ENCODE measurements around the gene RIMS1. TPM values are rescaled to one million over a fixed set of nuclear protein-coding genes. Genes with fewer than 3 reads are reported as not detected.

The RIMS1 gene
- total RNA-seq, 2 experiments from 2014 or later, result not detected

DNA sequence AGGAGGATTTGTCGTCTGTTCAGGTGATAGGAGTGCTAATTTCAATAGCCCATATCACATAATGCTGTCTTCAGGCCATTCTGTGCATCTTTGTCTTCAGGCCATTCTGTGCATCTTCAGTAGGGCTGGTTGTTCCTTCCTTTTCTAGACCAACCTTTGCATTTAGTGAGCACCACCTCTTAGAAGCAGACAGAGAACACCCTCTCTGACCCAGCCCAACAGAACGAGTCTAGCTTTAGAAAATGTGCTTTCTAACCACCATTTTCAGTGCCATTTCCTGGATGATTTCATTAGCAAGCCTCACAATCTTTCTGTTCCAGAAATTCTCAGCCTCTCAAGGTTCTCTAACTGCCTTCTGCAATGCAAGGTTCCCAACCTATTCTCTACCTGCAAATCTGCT is 520.2 kb downstream of the RIMS1 start:
- CTCF ChIA-PET, result no interaction called here

GRCh38 chr6:72410769-72411168 is 524.4 kb downstream of the RIMS1 start:
- Mint-ChIP-seq H3K4me3 (no peak overlapping the region), H3K27me3 (peaks cover 5% of the 10 kb centered on the region), H3K36me3 (ENCODE audit: low read depth) (no peaks in the 10 kb centered on the region), H3K4me1 (no peaks in the 10 kb centered on the region), H3K9me3 (ENCODE audit: low read depth) (no peaks in the 10 kb centered on the region), H3K27ac (no peak overlapping the region)
- DNase-seq (no peak), ATAC-seq (no peak)
- ChIA-PET CTCF (interaction anchor here (0.6 to 5.4 kb wide), 10 partner anchors 9 to 917 kb away, joined by 3 to 41 read pairs (median 4); no protein-coding TSS in a partner anchor), POLR2A (no interaction called here)
- intact Hi-C loops (cut with DNase I, micrococcal nuclease), result loop anchor here (5.0 to 10.0 kb wide), 4 partner anchors 172 to 917 kb away; partner anchors contain the start of gene KCNQ5 (in 1 of the 2)

More for the DNA sequence above, 520.2 kb downstream of the RIMS1 start:
- POLR2A ChIA-PET, result no interaction called here
- Mint-ChIP-seq H3K4me1 (no peaks in the 10 kb centered on the region), H3K4me3 (no peak overlapping the region), H3K27me3 (peaks cover 3% of the 10 kb centered on the region), H3K36me3 (ENCODE audit: low read depth) (no peaks in the 10 kb centered on the region), H3K9me3 (ENCODE audit: low read depth) (no peaks in the 10 kb centered on the region), H3K27ac (no peak overlapping the region)
- ATAC-seq (no peak), DNase-seq (no peak)
- intact Hi-C loops (cut with DNase I, micrococcal nuclease), result no loop called here

- ChIA-PET POLR2A (no interaction called here), CTCF (interaction anchor here (0.5 to 5.4 kb wide), 30 partner anchors 8 to 914 kb away, joined by 3 to 41 read pairs (median 4); partner anchors contain the start of gene KCNQ5)
- no peaks in the 10 kb centered on the region for H3K9me3 Mint-ChIP-seq (ENCODE audit: low read depth)
- H3K36me3 Mint-ChIP-seq (ENCODE audit: low read depth), result no peaks in the 10 kb centered on the region
- no peak overlapping the region for H3K4me3 Mint-ChIP-seq
- H3K27me3 Mint-ChIP-seq, result peaks cover 5% of the 10 kb centered on the region
- peak; percentile 90 for ATAC-seq
- peak; percentile 80 for DNase-seq
- H3K27ac Mint-ChIP-seq, result no peak overlapping the region
- intact Hi-C loops (cut with DNase I, micrococcal nuclease), result loop anchor here (1.0 to 10.0 kb wide), 8 partner anchors 170 to 915 kb away; partner anchors contain the start of gene KCNQ5 (in 1 of the 2)
- H3K4me1 Mint-ChIP-seq, result no peaks in the 10 kb centered on the region
These were observed 525.7 kb downstream of the RIMS1 start for GRCh38 chr6:72411872-72412708.

- H3K36me3 Mint-ChIP-seq (ENCODE audit: low read depth), result no peaks in the 10 kb centered on the region
- peaks cover 4% of the 10 kb centered on the region for H3K27me3 Mint-ChIP-seq
- ChIA-PET POLR2A (no interaction called here), CTCF (interaction anchor here (1.0 to 5.4 kb wide), 15 partner anchors 9 to 914 kb away, joined by 3 to 41 read pairs (median 6); no protein-coding TSS in a partner anchor)
- no peak overlapping the region for H3K4me3 Mint-ChIP-seq
- DNase-seq, result peak; percentile 8
- no peak overlapping the region for H3K27ac Mint-ChIP-seq
- no peaks in the 10 kb centered on the region for H3K4me1 Mint-ChIP-seq
- intact Hi-C loops (cut with DNase I, micrococcal nuclease), result loop anchor here (1.0 to 10.0 kb wide), 8 partner anchors 170 to 915 kb away; partner anchors contain the start of gene KCNQ5 (in 1 of the 2)
- no peaks in the 10 kb centered on the region for H3K9me3 Mint-ChIP-seq (ENCODE audit: low read depth)
- ATAC-seq, result no peak
These were observed 526.3 kb downstream of the RIMS1 start for GRCh38 chr6:72412709-72413044.

GRCh38 chr6:72413884-72414283 is 527.5 kb downstream of the RIMS1 start:
- CTCF ChIA-PET, result interaction anchor here (1.5 to 2.2 kb wide), 2 partner anchors 10 to 715 kb away, joined by 5 to 9 read pairs; no protein-coding TSS in a partner anchor
- POLR2A ChIA-PET, result no interaction called here

GRCh38 chr6:72414657-72415056 is 528.3 kb downstream of the RIMS1 start:
- ChIA-PET CTCF (interaction anchor here (0.7 to 2.2 kb wide), 3 partner anchors 10 to 715 kb away, joined by 3 to 9 read pairs (median 4); no protein-coding TSS in a partner anchor), POLR2A (interaction anchor here (0.7 kb wide), 1 partner anchor 711 kb away, joined by 3 read pairs; no protein-coding TSS in a partner anchor)
- no peak overlapping the region for H3K4me3 Mint-ChIP-seq
- DNase-seq, result no peak
- H3K27me3 Mint-ChIP-seq, result peaks cover 3% of the 10 kb centered on the region
- H3K9me3 Mint-ChIP-seq (ENCODE audit: low read depth), result no peaks in the 10 kb centered on the region
- H3K36me3 Mint-ChIP-seq (ENCODE audit: low read depth), result no peaks in the 10 kb centered on the region
- ATAC-seq, result no peak
- intact Hi-C loops (cut with DNase I, micrococcal nuclease), result loop anchor here (5.0 to 10.0 kb wide), 4 partner anchors 168 to 913 kb away; partner anchors contain the start of gene KCNQ5 (in 1 of the 2)
- H3K4me1 Mint-ChIP-seq, result no peaks in the 10 kb centered on the region
- no peak overlapping the region for H3K27ac Mint-ChIP-seq

More at GRCh38 chr6:72413884-72414283, 527.5 kb downstream of the RIMS1 start:
- DNase-seq (no peak), ATAC-seq (no peak)
- Mint-ChIP-seq H3K4me1 (no peaks in the 10 kb centered on the region), H3K9me3 (ENCODE audit: low read depth) (no peaks in the 10 kb centered on the region), H3K36me3 (ENCODE audit: low read depth) (no peaks in the 10 kb centered on the region), H3K4me3 (no peak overlapping the region), H3K27me3 (peaks cover 3% of the 10 kb centered on the region), H3K27ac (no peak overlapping the region)
- intact Hi-C loops (cut with DNase I, micrococcal nuclease), result loop anchor here (2.0 to 10.0 kb wide), 5 partner anchors 168 to 913 kb away; partner anchors contain the start of gene KCNQ5 (in 1 of the 2)

DNA sequence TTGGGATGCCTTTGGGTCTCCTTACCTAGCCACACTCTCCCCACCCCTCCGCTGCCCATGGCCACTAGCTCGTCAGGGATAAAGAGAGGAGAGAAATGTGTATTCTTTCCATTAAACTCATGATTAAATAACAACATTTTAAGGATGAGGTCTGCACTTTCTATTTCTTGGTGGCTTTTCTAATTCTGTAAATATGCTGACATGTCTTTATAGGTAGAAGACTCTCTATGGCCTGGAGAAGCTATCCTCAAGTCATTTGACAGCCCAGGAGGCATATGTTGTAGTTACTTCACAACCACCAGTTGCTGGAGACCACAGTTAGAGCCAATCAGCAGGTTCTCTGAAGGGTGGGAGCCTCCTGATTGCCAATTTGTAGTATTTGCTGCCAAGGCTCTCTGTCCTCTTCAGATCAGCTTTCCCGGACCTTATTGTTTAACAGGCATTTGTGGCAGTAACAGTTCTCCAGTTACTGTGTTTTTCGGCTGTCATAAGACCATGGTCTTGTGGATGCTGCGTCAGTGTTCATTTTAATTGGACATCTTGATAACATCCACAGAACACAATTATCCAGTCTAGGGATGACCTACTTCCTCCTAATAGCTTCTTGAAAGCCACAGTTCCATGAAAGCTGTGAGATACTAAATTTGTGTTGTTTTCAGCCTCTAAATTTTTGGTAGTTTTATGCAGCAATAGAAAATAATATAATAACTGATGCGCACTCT is 530.6 kb downstream of the RIMS1 start:
- H3K9me3 Mint-ChIP-seq (ENCODE audit: low read depth), result no peaks in the 10 kb centered on the region
- intact Hi-C loops (cut with DNase I, micrococcal nuclease), result loop anchor here in 1 of 2 experiments (10.0 kb wide), 1 partner anchor 198 kb away; no protein-coding TSS in a partner anchor
- DNase-seq (no peak), ATAC-seq (no peak)
- no peak overlapping the region for H3K4me3 Mint-ChIP-seq
- H3K36me3 Mint-ChIP-seq (ENCODE audit: low read depth), result no peaks in the 10 kb centered on the region
- H3K4me1 Mint-ChIP-seq, result no peaks in the 10 kb centered on the region
- POLR2A ChIA-PET, result no interaction called here
- CTCF ChIA-PET, result no interaction called here
- H3K27me3 Mint-ChIP-seq, result peaks cover 3% of the 10 kb centered on the region
- no peak overlapping the region for H3K27ac Mint-ChIP-seq

- Mint-ChIP-seq H3K9me3 (ENCODE audit: low read depth) (no peaks in the 10 kb centered on the region), H3K4me3 (no peak overlapping the region), H3K4me1 (no peaks in the 10 kb centered on the region), H3K27me3 (peaks cover 3% of the 10 kb centered on the region), H3K27ac (no peak overlapping the region), H3K36me3 (ENCODE audit: low read depth) (no peaks in the 10 kb centered on the region)
- CTCF ChIA-PET, result interaction anchor here (0.7 kb wide), 2 partner anchors 14 to 709 kb away, joined by 3 read pairs; no protein-coding TSS in a partner anchor
- intact Hi-C loops (cut with DNase I, micrococcal nuclease), result loop anchor here in 1 of 2 experiments (10.0 kb wide), 1 partner anchor 197 kb away; no protein-coding TSS in a partner anchor
- POLR2A ChIA-PET, result no interaction called here
- no peak for DNase-seq
- ATAC-seq, result no peak
These were observed 531.4 kb downstream of the RIMS1 start for GRCh38 chr6:72417759-72418158.

GRCh38 chr6:72418495-72418894 is 532.1 kb downstream of the RIMS1 start:
- no peak for ATAC-seq
- Mint-ChIP-seq H3K36me3 (ENCODE audit: low read depth) (no peaks in the 10 kb centered on the region), H3K27ac (no peak overlapping the region), H3K4me1 (no peaks in the 10 kb centered on the region), H3K9me3 (ENCODE audit: low read depth) (no peaks in the 10 kb centered on the region), H3K4me3 (no peak overlapping the region), H3K27me3 (peaks cover 3% of the 10 kb centered on the region)
- ChIA-PET CTCF (interaction anchor here (0.7 to 1.0 kb wide), 4 partner anchors 15 to 716 kb away, joined by 3 to 4 read pairs (median 3); no protein-coding TSS in a partner anchor), POLR2A (no interaction called here)
- intact Hi-C loops (cut with DNase I, micrococcal nuclease), result loop anchor here in 1 of 2 experiments (10.0 kb wide), 1 partner anchor 196 kb away; no protein-coding TSS in a partner anchor
- no peak for DNase-seq

GRCh38 chr6:72419966-72420365 is 533.6 kb downstream of the RIMS1 start:
- no peaks in the 10 kb centered on the region for H3K27me3 Mint-ChIP-seq
- H3K36me3 Mint-ChIP-seq (ENCODE audit: low read depth), result no peaks in the 10 kb centered on the region
- H3K27ac Mint-ChIP-seq, result no peak overlapping the region
- no peaks in the 10 kb centered on the region for H3K4me1 Mint-ChIP-seq
- no peak for DNase-seq
- H3K4me3 Mint-ChIP-seq, result no peak overlapping the region
- no peak for ATAC-seq
- H3K9me3 Mint-ChIP-seq (ENCODE audit: low read depth), result no peaks in the 10 kb centered on the region
- intact Hi-C loops (cut with DNase I, micrococcal nuclease), result loop anchor here in 1 of 2 experiments (10.0 kb wide), 1 partner anchor 195 kb away; no protein-coding TSS in a partner anchor
- ChIA-PET POLR2A (interaction anchor here (0.6 to 0.7 kb wide), 2 partner anchors 740 to 908 kb away, joined by 3 read pairs; no protein-coding TSS in a partner anchor), CTCF (interaction anchor here (0.5 to 4.9 kb wide), 3 partner anchors 9 to 766 kb away, joined by 3 to 41 read pairs (median 4); no protein-coding TSS in a partner anchor)

GRCh38 chr6:72420409-72420808 is 534.1 kb downstream of the RIMS1 start:
- CTCF ChIA-PET, result interaction anchor here (1.1 to 4.9 kb wide), 2 partner anchors 10 to 749 kb away, joined by 4 to 41 read pairs; no protein-coding TSS in a partner anchor
- Mint-ChIP-seq H3K27me3 (no peaks in the 10 kb centered on the region), H3K36me3 (ENCODE audit: low read depth) (no peaks in the 10 kb centered on the region), H3K27ac (no peak overlapping the region), H3K9me3 (ENCODE audit: low read depth) (no peaks in the 10 kb centered on the region), H3K4me1 (no peaks in the 10 kb centered on the region), H3K4me3 (no peak overlapping the region)
- POLR2A ChIA-PET, result interaction anchor here (0.7 kb wide), 1 partner anchor 908 kb away, joined by 3 read pairs; no protein-coding TSS in a partner anchor
- no peak for ATAC-seq
- no peak for DNase-seq
- intact Hi-C loops (cut with DNase I, micrococcal nuclease), result no loop called here
